HG02610 (cell line): ENCODE results near the gene DYNC1LI1.

Experiments
- ATAC-seq: cut with Tn5 transposase; IDR thresholded peaks from one replicate; pipeline ENCODE4 v1.9.1; 2021; ENCODE audit warnings: mild to moderate bottlenecking, moderate library complexity; ENCODE audit not compliant: unreplicated experiment

The DYNC1LI1 gene

GRCh38 chr3:32493437-32494414 is 76.9 kb downstream of the DYNC1LI1 start:
- peak; percentile 84 for ATAC-seq

DNA sequence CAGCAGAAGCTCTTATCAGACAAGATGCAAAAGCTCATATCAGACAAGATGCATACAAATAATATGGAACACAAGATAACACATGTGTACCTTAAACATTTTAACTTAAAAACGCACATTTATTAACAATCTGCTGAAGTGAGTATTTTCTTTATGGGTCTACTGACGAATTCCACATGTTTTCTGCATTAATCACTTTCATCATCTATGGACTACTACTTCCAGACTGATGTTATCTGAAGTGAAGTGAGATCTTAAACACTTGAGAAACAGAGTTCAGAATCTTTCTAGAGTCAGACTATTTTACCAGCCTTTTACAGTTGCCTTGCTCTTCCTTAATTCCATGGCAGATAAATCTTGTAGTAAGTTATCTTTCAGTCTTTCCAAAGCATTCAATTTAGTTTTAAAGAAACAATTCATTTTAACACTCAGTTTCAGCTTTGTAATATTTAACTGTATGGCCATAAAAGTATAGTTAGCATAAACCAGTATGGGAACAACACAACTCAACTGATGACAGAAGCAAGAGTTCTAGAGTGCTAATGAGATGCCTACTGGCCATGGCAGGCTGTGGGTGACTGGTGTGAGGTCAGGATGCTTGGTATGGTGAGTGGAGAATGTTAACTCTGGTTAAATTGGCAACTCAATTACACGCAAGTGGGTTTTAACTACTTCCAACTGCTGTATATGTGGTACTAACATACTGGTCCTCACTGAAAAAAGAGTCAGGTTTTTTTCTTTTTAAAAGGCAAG is 77.8 kb downstream of the DYNC1LI1 start:
- no peak for ATAC-seq

- no peak for ATAC-seq
Measured at GRCh38 chr3:32488474-32489008, 82.1 kb downstream of the DYNC1LI1 start.

GRCh38 chr3:32487781-32488473 is 82.7 kb downstream of the DYNC1LI1 start:
- ATAC-seq = no peak

DNA sequence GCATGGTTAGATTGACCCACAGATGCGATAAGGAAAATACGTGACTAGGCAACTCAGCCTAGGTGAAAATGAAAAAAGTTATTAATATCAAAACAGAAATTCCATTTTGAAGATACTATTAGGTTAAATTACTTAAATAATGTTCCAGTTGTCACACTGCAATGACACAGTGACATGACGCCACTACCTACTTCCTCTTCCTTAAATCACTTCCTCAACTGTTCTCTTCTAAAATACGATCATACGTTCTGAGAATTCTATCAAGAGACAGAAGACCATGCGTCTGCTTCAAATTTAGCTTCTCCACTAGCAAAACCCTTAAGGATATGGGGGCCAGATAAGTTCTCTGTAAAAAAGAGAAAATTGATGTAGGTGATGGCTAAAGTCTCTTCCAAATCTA is 86.2 kb downstream of the DYNC1LI1 start:
- ATAC-seq = no peak

DNA sequence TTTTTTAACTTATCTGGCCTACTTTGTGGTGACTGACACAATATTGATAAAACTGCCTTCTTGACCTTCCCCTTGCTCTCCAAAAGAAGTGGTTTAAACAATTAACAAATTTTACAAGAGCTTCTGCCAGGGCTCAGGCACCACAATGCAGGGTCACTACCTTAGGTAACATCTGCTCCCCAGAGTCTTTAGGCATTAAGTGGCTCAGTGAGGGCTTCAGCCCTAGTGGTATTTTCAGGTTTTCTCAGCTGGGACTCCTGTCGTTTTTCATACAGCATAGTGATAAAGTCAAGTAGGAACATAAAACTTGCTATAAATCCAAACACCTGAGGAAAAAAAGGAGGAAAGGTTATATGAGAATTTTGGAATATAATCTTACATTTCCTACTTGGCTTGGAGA is 86.9 kb downstream of the DYNC1LI1 start:
- no peak for ATAC-seq

DNA sequence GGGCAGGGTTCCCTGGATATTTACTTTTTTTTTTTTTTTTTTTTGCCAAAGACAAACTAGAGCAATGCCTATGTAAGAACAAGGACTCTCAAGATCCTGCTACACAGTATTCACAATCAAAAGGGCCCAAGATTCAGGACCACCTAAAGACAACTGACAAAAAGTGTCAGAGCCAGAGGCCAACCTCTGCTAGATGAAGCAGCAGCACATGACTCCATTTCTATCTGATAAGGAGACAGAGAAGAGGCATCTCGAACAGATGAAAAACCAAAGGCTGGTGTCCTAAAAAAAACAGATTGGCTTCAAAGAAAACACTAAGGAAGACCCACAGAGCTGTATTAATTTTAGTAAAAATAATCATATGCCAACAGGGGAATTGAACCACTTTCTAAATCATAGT is 88.0 kb downstream of the DYNC1LI1 start:
- ATAC-seq = no peak

GRCh38 chr3:32481791-32482631 is 88.6 kb downstream of the DYNC1LI1 start:
- ATAC-seq = no peak

- no peak for ATAC-seq
Measured at GRCh38 chr3:32480604-32481003, 90.1 kb downstream of the DYNC1LI1 start.
